GM21367 (cell line): ENCODE data around the gene KLC1.
"Not testable (repeated sequence)": the region's sequence is repeated elsewhere in the genome, so short reads cannot be mapped to it uniquely, and the experiment has no call there.

ENCODE experiments used
- ATAC-seq: cut with Tn5 transposase; IDR thresholded peaks from one replicate; pipeline ENCODE4 v1.9.1; 2021; ENCODE audit not compliant: unreplicated experiment

KLC1 gene

GRCh38 chr14:103628684-103629502, at the start of gene KLC1:
Gene KLC1 (plus strand): TSS chr14:103629211. CDS start chr14:103654565, 25,354 bp downstream.
- peak; percentile 42 for ATAC-seq

DNA sequence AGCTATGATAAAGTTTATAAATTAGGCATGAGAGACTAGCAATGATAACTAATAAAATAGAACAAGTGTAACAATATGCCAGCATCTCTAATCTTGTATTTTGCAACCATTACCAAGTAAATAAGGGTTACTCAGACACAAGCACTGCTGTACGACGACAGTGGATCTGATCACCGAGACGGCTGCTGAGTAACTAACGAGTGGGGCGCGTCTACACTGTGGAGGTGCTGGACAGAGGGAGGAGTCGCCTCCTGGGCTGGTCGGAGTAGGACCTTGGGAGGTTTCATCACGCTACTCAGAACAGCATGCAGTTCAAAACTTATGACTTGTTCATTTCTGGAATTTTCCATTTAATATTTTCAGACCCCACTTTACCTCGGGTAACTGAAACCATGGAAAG, 47.8 kb upstream of the KLC1 start:
- ATAC-seq, result no peak

- ATAC-seq, result no peak
These were observed 46.9 kb upstream of the KLC1 start for GRCh38 chr14:103581954-103582703.

DNA sequence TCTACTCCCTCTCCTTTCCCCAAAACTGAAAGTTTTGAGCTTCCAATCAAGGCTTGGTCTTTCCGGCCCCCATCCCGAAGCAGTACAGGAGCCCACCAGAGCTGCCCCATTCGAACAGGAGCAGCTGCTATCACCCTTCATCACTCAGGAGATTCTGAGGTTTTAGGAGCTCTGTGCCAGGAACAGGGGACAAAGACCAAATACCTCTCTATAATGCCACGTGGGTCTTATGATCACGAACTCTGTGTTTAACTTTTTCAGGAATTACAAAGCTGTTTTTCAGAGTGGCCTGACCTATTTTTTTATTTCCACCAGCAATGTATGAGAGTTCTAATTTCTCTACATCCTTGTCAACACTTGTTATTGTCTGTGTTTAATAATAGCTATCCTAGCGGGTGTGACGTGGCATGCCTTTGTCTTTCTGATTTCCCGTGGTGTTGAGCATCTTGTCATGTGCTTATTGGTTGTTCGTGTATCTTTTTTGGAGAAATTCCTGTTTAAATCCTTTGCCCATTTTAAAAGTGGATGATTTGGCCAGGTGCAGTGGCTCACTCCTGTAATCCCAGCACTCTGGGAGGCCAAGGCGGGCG, 44.6 kb upstream of the KLC1 start:
- ATAC-seq, result no peak

DNA sequence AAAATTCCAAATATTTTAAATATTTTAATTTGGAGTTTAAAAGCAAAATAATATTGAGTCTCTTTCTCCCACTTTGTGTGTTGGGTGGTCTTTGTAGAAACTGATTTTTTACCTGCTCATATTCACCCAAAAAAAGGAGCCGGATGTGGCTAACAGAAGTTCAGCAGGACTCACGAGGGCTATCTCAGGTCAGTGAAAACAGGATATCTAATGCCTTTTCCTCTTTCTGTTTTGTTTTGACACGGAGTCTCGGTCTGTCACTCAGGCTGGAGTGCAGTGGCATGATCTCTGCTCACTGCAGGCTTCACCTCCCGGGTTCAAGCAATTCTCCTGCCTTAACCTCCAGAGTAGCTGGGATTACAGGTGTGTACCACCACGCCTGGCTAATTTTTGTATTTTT, 35.4 kb upstream of the KLC1 start:
- no peak for ATAC-seq

- no peak for ATAC-seq
These were observed 34.7 kb upstream of the KLC1 start for GRCh38 chr14:103594265-103594664.

- no peak for ATAC-seq
These were observed 31.2 kb upstream of the KLC1 start for GRCh38 chr14:103597623-103598377.

DNA sequence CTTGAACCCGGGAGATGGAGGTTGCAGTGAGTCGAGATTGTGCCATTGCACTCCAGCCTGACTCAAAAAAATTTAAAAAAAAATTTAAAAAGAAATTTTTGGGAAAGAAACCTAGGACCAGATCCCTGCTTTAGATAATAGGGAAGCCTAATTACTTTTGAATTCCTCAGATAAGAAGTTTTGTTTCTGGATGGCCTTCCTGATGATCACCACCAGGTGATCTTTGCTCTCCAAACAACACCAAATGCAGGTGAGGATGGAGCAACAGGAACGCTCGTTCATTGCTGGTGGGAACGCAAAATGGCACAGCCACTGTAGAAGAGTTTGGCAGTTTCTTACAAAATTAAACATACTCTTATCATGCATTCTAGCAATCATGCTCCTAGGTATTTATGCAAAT, 28.5 kb upstream of the KLC1 start:
- ATAC-seq, result no peak

- no peak for ATAC-seq
These were observed 24.4 kb upstream of the KLC1 start for GRCh38 chr14:103604620-103605019.

DNA sequence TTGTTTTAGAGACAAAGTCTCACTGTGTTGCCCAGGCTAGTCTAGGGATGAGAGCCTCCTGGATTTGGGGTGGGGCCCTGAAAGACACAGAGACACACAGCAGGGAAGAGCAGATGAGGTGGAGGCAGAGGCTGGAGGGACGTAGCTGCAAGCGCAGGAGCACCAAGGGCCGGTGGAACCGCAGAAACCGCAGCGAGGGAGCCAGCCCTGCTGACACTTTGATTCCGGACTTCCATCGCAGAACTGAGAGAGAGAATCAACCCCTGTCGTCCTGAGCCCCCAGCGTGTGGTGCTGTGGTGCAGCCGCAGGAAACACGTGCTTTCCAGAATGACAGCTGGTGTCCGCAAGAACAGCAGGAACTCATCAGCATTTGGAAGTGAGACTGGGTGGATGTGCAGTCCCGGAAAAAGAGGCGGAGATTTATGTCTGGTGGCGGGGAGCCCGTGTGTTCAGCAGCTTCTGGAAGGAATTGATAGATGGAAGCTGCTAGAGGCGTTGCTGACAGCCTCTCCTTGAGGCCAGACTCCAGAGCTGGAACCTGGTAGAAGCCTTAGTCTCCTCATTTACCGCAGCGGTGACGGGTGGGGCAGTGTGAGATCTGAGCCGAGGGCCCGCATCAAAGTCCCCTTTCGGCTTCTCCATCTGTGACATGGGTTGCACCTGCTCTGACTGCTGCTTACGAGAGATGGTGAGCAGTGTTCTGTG, 21.9 kb upstream of the KLC1 start:
- peak; percentile 66 for ATAC-seq

- ATAC-seq, result no peak
These were observed 21.2 kb upstream of the KLC1 start for GRCh38 chr14:103607822-103608221.

GRCh38 chr14:103609081-103609480, 19.9 kb upstream of the KLC1 start:
- not testable (repeated sequence) for ATAC-seq

DNA sequence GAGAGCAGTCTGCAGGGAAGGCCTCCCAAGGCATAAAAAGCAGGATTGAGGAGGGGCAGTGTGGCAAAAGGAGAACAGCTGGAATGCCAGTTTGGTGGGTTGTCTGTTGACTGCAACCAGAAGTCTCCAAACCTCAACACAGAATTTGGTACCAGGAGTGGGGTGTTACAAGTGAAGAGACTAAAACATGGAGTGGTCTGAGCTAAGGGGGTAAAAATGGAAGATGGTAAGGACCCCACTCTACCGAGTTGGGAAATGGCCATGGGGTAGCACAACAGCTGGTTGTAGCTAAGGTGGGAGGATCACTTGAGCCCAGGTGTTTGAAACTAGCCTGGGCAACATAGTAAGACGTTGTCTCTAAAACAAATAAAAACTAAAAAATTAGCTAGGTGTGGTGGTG, 17.8 kb upstream of the KLC1 start:
- no peak for ATAC-seq

- no peak for ATAC-seq
These were observed 15.5 kb upstream of the KLC1 start for GRCh38 chr14:103613517-103613916.

DNA sequence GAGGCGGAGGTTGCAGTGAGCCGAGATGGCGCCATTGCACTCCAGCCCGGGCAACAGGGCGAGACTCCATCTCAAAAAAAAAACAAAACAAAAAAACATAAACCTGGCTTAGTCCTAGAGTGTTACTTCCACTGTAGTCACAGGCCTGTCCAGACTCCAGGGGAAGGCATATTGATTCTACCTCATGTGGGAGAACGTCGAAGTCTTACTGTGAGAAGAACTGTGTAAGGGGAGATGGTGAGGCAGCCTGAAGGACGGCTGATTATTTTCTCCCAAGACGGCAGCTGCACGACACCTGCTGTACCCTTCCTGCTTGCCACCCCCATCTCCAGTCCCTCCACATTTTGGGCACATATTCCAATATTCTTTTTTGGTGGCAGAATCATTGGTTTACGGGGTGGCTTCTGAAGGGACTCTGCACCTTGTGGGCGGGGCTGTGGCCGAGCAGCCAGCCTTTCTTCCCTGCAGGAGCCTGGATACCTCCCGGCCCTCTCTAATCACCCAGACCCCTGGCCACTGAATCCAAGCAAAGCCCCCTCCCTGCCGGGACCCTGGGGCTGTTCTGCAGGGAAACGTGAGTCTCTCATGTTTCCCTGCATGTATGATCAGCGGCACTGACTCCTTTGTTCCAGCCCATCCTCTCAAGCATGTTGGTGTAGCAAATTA, 12.2 kb upstream of the KLC1 start:
- ATAC-seq, result no peak

DNA sequence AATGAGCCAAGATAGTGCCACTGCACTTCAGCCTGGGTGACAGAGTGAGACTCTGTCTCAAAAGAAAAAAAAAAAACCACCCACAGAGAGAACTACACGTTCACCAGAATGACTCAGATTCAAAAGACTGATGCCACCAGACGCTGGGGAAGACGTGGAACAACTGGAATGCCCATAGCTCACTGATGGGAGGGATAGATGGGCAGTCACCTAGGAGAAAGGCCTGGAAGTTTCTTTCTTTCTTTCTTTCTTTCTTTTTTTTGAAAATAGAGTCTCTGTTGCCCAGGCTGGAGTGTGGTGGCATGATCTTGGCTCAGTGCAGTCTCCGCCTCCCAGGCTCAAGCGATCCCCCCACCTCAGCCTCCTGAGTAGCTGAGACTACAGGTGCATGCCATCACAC, 10.0 kb upstream of the KLC1 start:
- ATAC-seq, result no peak

DNA sequence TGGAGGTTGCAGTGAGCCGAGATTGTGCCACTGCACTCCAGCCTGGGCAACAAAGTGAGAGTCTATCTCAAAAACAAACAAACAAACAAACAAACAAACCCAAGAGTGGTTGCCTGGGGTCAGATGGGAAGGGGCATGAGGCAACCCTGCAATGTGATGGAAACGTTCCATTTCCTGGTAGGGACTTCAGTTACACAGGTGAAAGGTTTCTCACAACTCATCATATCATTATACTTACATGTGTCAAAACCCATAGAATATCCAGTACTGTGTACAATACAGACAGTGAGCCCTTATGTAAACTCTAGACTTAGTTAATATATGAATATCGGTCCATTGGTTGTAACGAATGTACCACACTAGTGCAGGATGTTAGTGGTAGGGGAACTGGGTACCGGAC, 7.2 kb upstream of the KLC1 start:
- ATAC-seq, result no peak

GRCh38 chr14:103623308-103623707, 5.7 kb upstream of the KLC1 start:
- no peak for ATAC-seq

GRCh38 chr14:103623883-103624482, 5.0 kb upstream of the KLC1 start:
- ATAC-seq, result no peak

- ATAC-seq, result no peak
These were observed 4.2 kb upstream of the KLC1 start for GRCh38 chr14:103624860-103625259.
